Karpas-422 (cell line): ENCODE results near the gene AIF1L. TPM values are rescaled to one million over a fixed set of nuclear protein-coding genes. Genes with fewer than 3 reads are reported as not detected.

Source experiments
- DNase-seq: peaks from one replicate; pipeline ENCODE4 v3.0.0-alpha.2; 2015
- H2AFZ ChIP-seq: fragments of 200-600 bp; sonication (generic); 2 replicates; pipeline ENCODE4 v1.6.1; 2014; ENCODE audit warnings: antibody characterized with exemption, low read length, mixed read lengths
- H3K27ac ChIP-seq: fragments of 200-600 bp; sonication (generic); 2 replicates; pipeline ENCODE4 v1.5.1; 2014; ENCODE audit warnings: mild to moderate bottlenecking, low read length, moderate library complexity
- H3K27me3 ChIP-seq: fragments of 200-600 bp; sonication (generic); 2 replicates; pipeline ENCODE4 v1.6.1; 2014; ENCODE audit warnings: low read length, mixed read lengths
- H3K36me3 ChIP-seq: fragments of 200-600 bp; sonication (generic); 2 replicates; pipeline ENCODE4 v1.6.1; 2014; ENCODE audit warnings: low read length, mixed read lengths; ENCODE audit not compliant: insufficient read depth
- H3K4me1 ChIP-seq: fragments of 200-600 bp; sonication (generic); 2 replicates; pipeline ENCODE4 v1.6.1; 2014; ENCODE audit warnings: mild to moderate bottlenecking, low read length, mixed read lengths
- H3K4me2 ChIP-seq: fragments of 200-600 bp; sonication (generic); 2 replicates; pipeline ENCODE4 v1.6.1; 2014; ENCODE audit warnings: low read length, low read depth, mild to moderate bottlenecking; ENCODE audit not compliant: poor library complexity, severe bottlenecking
- H3K4me3 ChIP-seq: fragments of 200-600 bp; sonication (generic); 2 replicates; pipeline ENCODE4 v1.5.1; 2014; ENCODE audit warnings: mild to moderate bottlenecking, antibody characterized with exemption, low read length, mixed read lengths
- H3K79me2 ChIP-seq: fragments of 200-600 bp; sonication (generic); 2 replicates; pipeline ENCODE4 v1.6.1; 2014; ENCODE audit warnings: mild to moderate bottlenecking, low read length, mixed read lengths
- H3K9ac ChIP-seq: fragments of 200-600 bp; sonication (generic); 2 replicates; pipeline ENCODE4 v1.6.0; 2014; ENCODE audit warnings: low read length
- H3K9me2 ChIP-seq: fragments of 200-600 bp; sonication (generic), shearing (Covaris generic); replicated peaks from 2 replicates; pipeline ENCODE4 v1.6.0; 2014; ENCODE audit warnings: mild to moderate bottlenecking, low read length, moderate library complexity; ENCODE audit not compliant: insufficient read depth
- H3K9me3 ChIP-seq: fragments of 300-700, 200-600 bp; sonication (generic); 2 replicates; pipeline ENCODE4 v1.6.1; 2014; ENCODE audit warnings: low read length, mixed read lengths
- H4K20me1 ChIP-seq: fragments of 200-600 bp; sonication (generic); 2 replicates; pipeline ENCODE4 v1.6.1; 2014; ENCODE audit warnings: mild to moderate bottlenecking, antibody characterized with exemption, low read length, low read depth; ENCODE audit not compliant: insufficient read depth
- total RNA-seq: library from RNA; depleted of rRNA; stranded (reverse); fragments of >200 nt; shearing (Covaris generic); gene quantifications from 2 replicates; pipeline ENCODE4 v1.2.3, GENCODE V29; 2014; ENCODE audit warnings: low replicate concordance

The AIF1L gene
- total RNA-seq, 1 experiment from 2014 or later = not detected

DNA sequence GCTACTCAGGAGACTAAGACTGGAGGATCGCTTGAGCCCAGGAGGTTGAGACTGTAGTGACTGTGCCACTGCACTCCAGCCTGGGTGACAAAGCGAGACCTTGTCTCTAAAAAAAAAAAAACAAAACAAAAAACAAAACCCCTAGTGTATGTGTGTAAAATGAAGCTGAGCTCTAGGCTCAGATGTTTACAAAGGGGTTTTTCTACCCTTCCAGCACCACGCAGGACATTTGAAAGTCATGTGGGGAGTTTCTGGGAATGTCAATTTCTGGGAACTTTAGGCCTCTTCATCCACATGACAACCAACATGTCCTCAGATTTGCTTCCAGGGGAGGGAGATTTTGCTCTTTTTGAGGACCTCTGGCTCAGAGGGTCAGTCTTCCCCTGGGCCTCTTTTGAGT lies 42.4 kb upstream of the AIF1L start:
- H3K9me2 ChIP-seq = no peaks in the 10 kb centered on the region
- H2AFZ ChIP-seq = no peak overlapping the region
- no peak overlapping the region for H3K9ac ChIP-seq
- H3K36me3 ChIP-seq = no peaks in the 10 kb centered on the region
- H3K4me3 ChIP-seq = no peak overlapping the region
- H3K27me3 ChIP-seq = no peaks in the 10 kb centered on the region
- no peak overlapping the region for H3K27ac ChIP-seq
- H3K79me2 ChIP-seq = no peaks in the 10 kb centered on the region
- H3K4me2 ChIP-seq = no peak overlapping the region
- no peak for DNase-seq
- H3K4me1 ChIP-seq = no peaks in the 10 kb centered on the region
- no peaks in the 10 kb centered on the region for H4K20me1 ChIP-seq
- no peaks in the 10 kb centered on the region for H3K9me3 ChIP-seq

DNA sequence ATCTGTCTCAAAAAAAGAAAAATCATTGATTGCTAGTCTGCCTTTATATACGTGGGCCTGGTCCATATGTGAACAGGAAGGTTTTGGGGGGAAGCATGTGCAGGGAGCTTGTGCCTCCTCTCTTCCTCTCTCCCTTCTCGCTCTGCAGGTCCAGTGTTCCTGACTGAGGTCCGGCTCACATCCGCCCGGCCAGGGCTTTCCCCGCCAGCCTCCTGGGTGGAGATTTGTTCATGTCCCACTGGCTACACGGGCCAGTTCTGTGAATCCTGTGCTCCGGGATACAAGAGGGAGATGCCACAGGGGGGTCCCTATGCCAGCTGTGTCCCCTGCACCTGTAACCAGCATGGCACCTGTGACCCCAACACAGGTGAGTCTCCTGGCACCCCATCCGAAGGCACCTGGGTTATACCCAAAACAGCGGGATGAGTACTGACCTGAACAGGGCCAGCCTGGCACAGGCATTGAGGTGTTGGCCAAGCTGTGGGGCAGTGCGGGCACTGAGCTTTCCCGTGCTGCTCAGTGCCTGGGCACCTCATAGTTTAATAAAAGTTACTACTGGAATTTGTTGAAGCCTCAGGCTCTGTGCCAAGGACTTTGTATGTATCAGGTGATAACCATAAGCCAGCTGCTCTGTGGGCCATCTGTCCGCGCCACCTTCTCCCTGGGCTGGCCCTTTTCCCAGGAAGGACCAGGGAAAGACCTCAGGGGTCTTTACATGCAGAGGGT lies 39.4 kb upstream of the AIF1L start:
- Histone ChIP-seq H3K4me3 (no peak overlapping the region), H3K4me1 (no peaks in the 10 kb centered on the region), H3K27me3 (no peaks in the 10 kb centered on the region), H4K20me1 (no peaks in the 10 kb centered on the region), H2AFZ (no peak overlapping the region), H3K4me2 (no peak overlapping the region), H3K79me2 (no peaks in the 10 kb centered on the region), H3K9me2 (no peaks in the 10 kb centered on the region), H3K36me3 (no peaks in the 10 kb centered on the region), H3K9me3 (no peaks in the 10 kb centered on the region), H3K9ac (no peak overlapping the region), H3K27ac (no peak overlapping the region)
- DNase-seq = no peak

DNA sequence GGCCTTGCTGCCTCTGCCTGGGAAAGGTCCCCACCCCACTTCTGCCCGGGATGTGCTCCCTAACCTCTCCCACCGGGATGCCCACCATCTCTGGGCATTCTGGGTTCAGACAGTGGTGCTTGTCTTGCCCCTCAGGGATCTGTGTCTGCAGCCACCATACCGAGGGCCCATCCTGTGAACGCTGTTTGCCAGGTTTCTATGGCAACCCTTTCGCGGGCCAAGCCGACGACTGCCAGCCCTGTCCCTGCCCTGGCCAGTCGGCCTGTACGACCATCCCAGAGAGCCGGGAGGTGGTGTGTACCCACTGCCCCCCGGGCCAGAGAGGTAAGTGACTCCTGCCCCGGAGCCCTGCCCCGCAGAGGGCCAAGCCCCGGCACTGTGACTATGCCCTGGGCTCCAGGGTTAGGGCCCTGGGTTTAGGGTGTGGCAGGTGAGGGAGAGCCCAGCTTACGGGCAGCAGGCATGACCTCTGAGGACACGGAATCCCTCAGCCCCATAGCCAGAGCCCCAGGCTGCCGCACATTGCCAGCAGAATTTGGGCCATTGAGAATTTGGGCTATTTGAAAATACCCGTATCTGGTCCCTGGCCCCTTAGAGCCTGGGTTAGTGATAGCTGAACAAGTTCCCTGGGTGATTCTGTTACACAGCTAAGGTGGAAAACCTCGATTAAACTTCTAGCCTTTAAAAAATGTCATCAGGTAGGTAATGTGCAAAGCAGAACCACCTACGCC lies 35.3 kb upstream of the AIF1L start:
- Histone ChIP-seq H3K79me2 (no peaks in the 10 kb centered on the region), H3K9me3 (no peaks in the 10 kb centered on the region), H4K20me1 (no peaks in the 10 kb centered on the region), H3K9ac (no peak overlapping the region), H3K27ac (no peak overlapping the region), H3K4me2 (no peak overlapping the region), H2AFZ (no peak overlapping the region), H3K9me2 (no peaks in the 10 kb centered on the region), H3K36me3 (no peaks in the 10 kb centered on the region), H3K4me3 (no peak overlapping the region), H3K4me1 (no peaks in the 10 kb centered on the region), H3K27me3 (no peaks in the 10 kb centered on the region)
- DNase-seq = no peak

DNA sequence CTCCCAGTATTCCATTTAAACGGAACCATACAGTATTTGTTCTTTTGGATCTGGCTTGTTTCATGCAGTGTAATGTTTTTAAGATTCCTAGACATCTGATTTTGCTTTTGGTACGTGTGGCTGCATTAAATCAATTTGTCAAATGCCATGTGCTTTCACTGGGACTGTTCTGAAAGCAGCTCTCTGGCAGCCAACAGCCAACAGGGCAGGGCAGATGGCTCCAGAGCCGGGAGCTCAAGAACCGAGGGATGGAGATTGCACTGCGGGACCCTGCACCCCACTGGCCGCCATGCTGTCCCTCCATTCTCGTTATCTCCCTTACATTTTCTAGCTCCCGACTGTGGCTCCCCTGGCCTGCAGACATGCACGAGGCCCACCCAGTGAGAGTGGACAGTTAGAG lies 33.4 kb upstream of the AIF1L start:
- Histone ChIP-seq H3K9me2 (no peaks in the 10 kb centered on the region), H3K9ac (no peak overlapping the region)

DNA sequence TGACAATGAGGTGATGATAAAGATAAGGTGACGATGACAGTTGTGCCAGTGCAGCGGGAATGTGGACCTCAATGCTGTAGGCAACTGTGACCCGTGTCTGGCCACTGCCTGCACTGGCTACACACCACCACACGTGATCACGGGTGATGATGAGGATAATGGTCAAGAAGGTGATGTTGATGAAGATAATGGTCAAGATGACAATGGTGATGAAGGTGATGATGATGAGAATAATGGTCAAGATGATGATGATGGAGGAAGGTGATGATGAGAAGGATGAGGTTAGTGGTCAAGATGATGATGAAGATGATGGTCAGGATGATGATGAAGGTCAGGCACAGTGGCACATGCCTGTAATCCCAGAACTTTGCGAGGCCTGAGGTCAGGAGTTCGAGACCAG lies 30.7 kb upstream of the AIF1L start:
- Histone ChIP-seq H3K27ac (no peak overlapping the region), H4K20me1 (no peaks in the 10 kb centered on the region), H3K27me3 (no peaks in the 10 kb centered on the region)

More for the DNA sequence above, 33.4 kb upstream of the AIF1L start:
- no peaks in the 10 kb centered on the region for H3K36me3 ChIP-seq
- no peaks in the 10 kb centered on the region for H3K4me1 ChIP-seq
- no peak overlapping the region for H3K4me3 ChIP-seq
- no peaks in the 10 kb centered on the region for H3K79me2 ChIP-seq
- H2AFZ ChIP-seq = no peak overlapping the region
- H3K4me2 ChIP-seq = no peak overlapping the region
- no peak overlapping the region for H3K27ac ChIP-seq
- H4K20me1 ChIP-seq = no peaks in the 10 kb centered on the region
- no peaks in the 10 kb centered on the region for H3K9me3 ChIP-seq
- no peak for DNase-seq
- H3K27me3 ChIP-seq = no peaks in the 10 kb centered on the region

DNA sequence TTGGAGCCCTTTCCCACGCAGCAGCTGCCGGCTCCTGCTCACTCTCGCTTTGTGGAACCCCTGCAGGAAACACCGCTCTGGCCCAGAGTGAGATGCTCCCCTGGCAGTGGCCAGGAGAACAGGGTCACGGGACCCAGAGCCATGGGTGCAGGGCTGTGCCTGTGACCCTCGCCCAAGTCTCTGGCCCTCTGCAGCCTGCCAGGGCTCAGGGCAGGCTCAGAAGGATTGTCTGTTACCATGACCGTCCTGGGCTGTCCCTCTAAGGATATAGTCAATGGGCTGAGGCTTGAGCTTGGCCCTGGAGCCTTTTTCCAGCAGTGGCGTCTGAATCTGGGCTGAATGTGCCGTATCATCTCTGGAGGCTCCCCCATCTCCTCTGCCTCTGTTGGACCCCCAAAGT lies 28.7 kb upstream of the AIF1L start:
- no peak overlapping the region for H3K9ac ChIP-seq

More for the DNA sequence above, 30.7 kb upstream of the AIF1L start:
- Histone ChIP-seq H3K9me2 (no peaks in the 10 kb centered on the region), H3K79me2 (no peaks in the 10 kb centered on the region), H3K4me3 (no peak overlapping the region), H3K4me1 (no peaks in the 10 kb centered on the region), H3K4me2 (no peak overlapping the region), H3K9ac (no peak overlapping the region), H2AFZ (no peak overlapping the region), H3K36me3 (no peaks in the 10 kb centered on the region), H3K9me3 (no peaks in the 10 kb centered on the region)
- DNase-seq = no peak

DNA sequence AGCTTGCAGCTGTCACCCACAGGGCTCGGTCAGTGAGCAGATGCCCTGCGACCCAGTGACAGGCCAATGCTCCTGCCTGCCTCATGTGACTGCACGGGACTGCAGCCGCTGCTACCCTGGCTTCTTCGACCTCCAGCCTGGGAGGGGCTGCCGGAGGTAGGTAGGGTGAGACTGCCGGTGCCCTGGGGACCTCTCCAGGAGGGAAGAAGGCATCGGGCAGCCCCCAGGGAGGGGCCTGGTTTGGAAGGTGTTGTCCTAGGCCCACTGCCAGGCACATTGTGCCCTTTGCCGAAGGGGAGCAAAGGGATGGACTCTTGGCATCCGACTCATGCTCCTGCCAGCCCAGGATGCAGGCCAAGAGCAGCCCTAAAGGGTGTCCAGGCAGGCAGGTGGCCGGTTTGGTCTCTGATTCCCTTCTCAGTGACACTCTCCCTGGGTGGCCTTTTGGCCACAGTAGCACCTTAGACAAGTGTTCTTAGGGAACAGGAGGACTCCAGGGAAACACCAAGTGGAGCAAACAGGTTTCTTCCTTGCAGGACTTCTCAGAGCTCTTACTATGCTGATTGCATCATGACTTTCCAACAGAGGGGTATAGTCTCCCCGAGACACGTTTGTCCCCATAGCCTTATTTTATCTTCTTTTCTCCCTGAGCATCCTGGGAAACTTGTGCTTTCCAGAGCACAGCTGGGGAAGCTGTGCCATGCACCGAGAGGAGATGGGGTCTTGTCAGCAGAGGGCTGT lies 28.1 kb upstream of the AIF1L start:
- Histone ChIP-seq H3K27ac (no peak overlapping the region), H3K4me1 (no peaks in the 10 kb centered on the region), H3K4me3 (no peak overlapping the region), H3K4me2 (no peak overlapping the region), H3K9me2 (no peaks in the 10 kb centered on the region), H3K27me3 (no peaks in the 10 kb centered on the region), H3K36me3 (no peaks in the 10 kb centered on the region), H3K79me2 (no peaks in the 10 kb centered on the region), H3K9ac (no peak overlapping the region), H3K9me3 (no peaks in the 10 kb centered on the region), H2AFZ (no peak overlapping the region), H4K20me1 (no peaks in the 10 kb centered on the region)
- DNase-seq = no peak

More for the DNA sequence above, 28.7 kb upstream of the AIF1L start:
- Histone ChIP-seq H3K79me2 (no peaks in the 10 kb centered on the region), H3K36me3 (no peaks in the 10 kb centered on the region), H4K20me1 (no peaks in the 10 kb centered on the region), H3K4me1 (no peaks in the 10 kb centered on the region), H3K27ac (no peak overlapping the region), H3K4me3 (no peak overlapping the region), H3K4me2 (no peak overlapping the region), H2AFZ (no peak overlapping the region), H3K9me2 (no peaks in the 10 kb centered on the region), H3K9me3 (no peaks in the 10 kb centered on the region), H3K27me3 (no peaks in the 10 kb centered on the region)
- DNase-seq = no peak

DNA sequence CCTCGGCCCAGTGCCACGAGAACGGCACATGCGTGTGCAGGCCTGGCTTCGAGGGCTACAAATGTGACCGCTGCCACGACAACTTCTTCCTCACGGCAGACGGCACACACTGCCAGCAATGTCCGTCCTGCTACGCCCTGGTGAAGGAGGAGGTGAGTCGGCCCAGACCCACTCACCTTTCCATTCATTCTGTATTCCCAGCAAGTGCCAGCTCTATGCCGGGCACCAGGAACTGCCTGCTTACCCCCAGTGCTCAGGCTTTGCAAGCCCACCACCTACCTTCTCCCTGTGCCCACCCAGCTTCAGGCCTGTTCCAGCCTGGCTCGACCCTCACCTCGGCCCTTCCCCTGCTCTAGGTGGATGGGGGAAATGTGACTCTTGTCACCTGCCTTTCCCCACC lies 26.6 kb upstream of the AIF1L start:
- no peak overlapping the region for H3K4me2 ChIP-seq
- no peaks in the 10 kb centered on the region for H3K9me2 ChIP-seq
- no peak overlapping the region for H3K27ac ChIP-seq
- H2AFZ ChIP-seq = no peak overlapping the region
- no peak overlapping the region for H3K9ac ChIP-seq
- no peak overlapping the region for H3K4me3 ChIP-seq
- no peaks in the 10 kb centered on the region for H3K27me3 ChIP-seq
- H3K4me1 ChIP-seq = no peaks in the 10 kb centered on the region
- DNase-seq = no peak
- H3K79me2 ChIP-seq = no peaks in the 10 kb centered on the region
- H4K20me1 ChIP-seq = no peaks in the 10 kb centered on the region
- no peaks in the 10 kb centered on the region for H3K9me3 ChIP-seq
- no peaks in the 10 kb centered on the region for H3K36me3 ChIP-seq
